Raji (cell line): ENCODE results near the gene ARHGDIG.

Source experiments
- POLR2A ChIP-seq: IDR thresholded peaks from 2 replicates; pipeline ENCODE4 v1.6.1; 2011; ENCODE audit warnings: low read depth, low read length, control low read depth; ENCODE audit not compliant: insufficient read depth

The ARHGDIG gene

GRCh38 chr16:321532-321931 lies 41.1 kb downstream of the ARHGDIG start:
- no peak for TF ChIP-seq POLR2A

GRCh38 chr16:322476-323143 lies 42.2 kb downstream of the ARHGDIG start:
- no peak for TF ChIP-seq POLR2A

GRCh38 chr16:324201-324450 lies 43.7 kb downstream of the ARHGDIG start:
- no peak for TF ChIP-seq POLR2A

- no peak for TF ChIP-seq POLR2A
Observed at GRCh38 chr16:324451-325334, 44.3 kb downstream of the ARHGDIG start.

GRCh38 chr16:325375-326145 lies 45.2 kb downstream of the ARHGDIG start:
- no peak for TF ChIP-seq POLR2A

- TF ChIP-seq POLR2A: no peak
Observed at GRCh38 chr16:330741-331140, 50.4 kb downstream of the ARHGDIG start.
